ENCODE results near the gene FAM180B.

DNA sequence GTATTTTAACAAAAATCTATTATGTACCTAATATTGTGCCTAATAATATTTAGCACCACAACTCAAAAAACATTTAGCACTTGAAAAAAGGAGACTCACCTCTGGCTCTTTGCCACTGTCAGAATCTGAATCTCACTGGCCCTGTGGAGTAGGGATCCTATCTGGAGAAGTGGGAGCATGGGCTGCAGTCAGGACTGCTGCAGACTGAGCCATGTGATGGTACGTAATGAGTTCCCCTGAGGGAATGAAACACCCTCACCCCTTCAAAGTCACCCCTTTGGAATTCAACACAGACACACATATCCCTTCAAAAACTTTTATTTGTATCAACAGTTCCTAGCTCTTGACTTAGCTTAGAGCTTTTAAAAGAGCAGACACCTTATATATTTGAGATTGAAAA lies 14.6 kb upstream of the FAM180B start:
- no peak for TF ChIP-seq SUZ12 (IDR thresholded peaks at IDR 0.05)
- no peak for TF ChIP-seq ELF4 (IDR thresholded peaks at IDR 0.05)
- no peak for TF ChIP-seq FOXA1 (IDR thresholded peaks at IDR 0.05)
- TF ChIP-seq NFRKB (IDR thresholded peaks at IDR 0.05): no peak
- TF ChIP-seq LEF1 (IDR thresholded peaks at IDR 0.05; ENCODE audit: borderline replicate concordance): no peak
- no peak for TF ChIP-seq CTBP1 (IDR thresholded peaks at IDR 0.05; ENCODE audit: borderline replicate concordance)
- TF ChIP-seq FOXM1 (IDR thresholded peaks at IDR 0.05; ENCODE audit: borderline replicate concordance): no peak
- no peak for TF ChIP-seq BHLHE40 (IDR thresholded peaks at IDR 0.05; ENCODE audit: borderline replicate concordance)

All from HEK293T (cell line).